Activated CD4-positive, CD25-positive, alpha-beta regulatory T cell treated with anti-CD3 and anti-CD28 coated beads, Interleukin-2, amount 50 U/mL, for 72 hours (primary cell): Measurements from ENCODE around the gene NALCN.

Experiments used
- DNase-seq: peaks from one replicate; pipeline ENCODE4 v3.0.0; 2021

Gene NALCN

GRCh38 chr13:101111894-101112293 is 304.4 kb downstream of the NALCN start:
- DNase-seq, result no peak

DNA sequence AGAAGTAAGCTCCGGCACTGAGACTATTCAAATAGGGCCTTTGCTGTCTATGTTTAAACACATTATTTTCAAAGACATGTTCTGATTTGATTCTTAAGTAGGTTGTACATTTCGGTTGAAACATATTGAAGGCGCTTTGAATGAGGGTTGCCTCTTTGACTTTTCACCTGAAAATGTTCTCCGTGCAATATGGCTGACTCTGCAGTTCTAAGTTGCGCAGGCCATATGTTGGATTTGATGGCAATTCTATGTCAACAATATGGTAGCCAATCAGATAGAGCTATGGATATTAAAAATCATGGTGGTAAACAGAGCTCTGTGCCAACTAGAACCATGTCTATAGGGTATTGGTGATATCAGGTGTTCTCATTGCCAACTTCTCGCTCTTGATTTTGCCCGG is 307.3 kb downstream of the NALCN start:
- no peak for DNase-seq

- DNase-seq, result no peak
Observed at GRCh38 chr13:101098873-101099272, 317.4 kb downstream of the NALCN start.

- DNase-seq, result no peak
Observed at GRCh38 chr13:101092985-101093384, 323.3 kb downstream of the NALCN start.

DNA sequence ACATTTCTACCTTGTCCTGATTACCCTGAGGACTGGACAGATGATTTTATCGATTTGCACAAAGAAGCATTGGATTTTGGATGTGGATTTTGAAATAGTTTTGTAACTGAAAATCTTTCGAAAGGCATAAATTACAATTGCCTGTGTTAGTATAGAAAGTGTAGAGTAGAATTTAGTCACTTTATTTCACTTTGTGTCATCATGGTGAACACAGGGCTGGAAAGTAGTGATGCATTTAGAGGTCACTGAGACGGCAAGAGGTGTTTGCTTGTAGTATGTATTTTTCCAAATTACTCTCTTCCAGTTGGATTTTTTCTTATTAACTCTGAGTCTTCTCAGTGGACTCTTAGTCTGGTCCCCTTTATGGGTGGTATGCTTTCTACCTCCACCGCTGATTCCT is 326.0 kb downstream of the NALCN start:
- no peak for DNase-seq

DNA sequence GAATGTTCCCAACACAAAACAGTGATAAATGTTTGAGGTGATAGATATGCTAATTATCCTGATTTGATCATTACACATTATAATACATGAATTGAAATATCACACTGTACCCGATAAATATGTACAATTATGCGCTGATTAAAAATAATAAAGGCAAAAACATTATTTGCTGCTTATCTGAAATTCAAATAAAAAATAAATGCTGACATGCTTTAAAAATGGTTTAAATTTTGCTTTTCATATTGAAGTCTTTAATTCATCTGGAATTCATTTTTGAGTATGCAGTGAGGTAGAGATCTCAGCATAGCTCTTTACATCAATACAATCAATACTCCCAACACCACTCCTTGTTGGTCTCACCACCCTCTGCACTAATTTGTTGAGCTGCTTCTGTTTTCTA is 330.8 kb downstream of the NALCN start:
- no peak for DNase-seq

GRCh38 chr13:101082441-101082840 is 333.9 kb downstream of the NALCN start:
- DNase-seq, result no peak

- no peak for DNase-seq
Observed at GRCh38 chr13:101080616-101081015, 335.7 kb downstream of the NALCN start.

DNA sequence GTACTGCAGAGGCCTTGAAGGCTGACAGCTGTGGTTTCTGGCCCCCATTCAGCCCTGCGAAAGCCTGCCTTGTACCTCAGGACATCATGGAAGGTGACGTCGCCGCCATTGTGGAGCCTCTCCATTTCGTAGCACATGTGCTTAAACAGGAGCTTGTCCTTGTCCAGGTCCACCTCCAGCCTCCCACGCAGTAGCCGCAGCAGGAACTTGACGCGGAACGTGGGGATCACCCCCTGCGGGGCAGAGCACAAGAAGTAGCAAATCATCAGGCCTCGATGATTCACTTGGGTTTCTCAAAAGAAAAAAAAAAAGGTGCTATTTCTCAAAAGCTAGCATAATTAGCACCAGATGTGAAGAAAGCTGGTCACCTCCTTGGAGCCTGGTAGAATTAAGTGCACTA is 351.0 kb downstream of the NALCN start:
- no peak for DNase-seq

GRCh38 chr13:101059793-101060192 is 356.5 kb downstream of the NALCN start:
- no peak for DNase-seq

- no peak for DNase-seq
Observed at GRCh38 chr13:101058841-101059240, 357.5 kb downstream of the NALCN start.

DNA sequence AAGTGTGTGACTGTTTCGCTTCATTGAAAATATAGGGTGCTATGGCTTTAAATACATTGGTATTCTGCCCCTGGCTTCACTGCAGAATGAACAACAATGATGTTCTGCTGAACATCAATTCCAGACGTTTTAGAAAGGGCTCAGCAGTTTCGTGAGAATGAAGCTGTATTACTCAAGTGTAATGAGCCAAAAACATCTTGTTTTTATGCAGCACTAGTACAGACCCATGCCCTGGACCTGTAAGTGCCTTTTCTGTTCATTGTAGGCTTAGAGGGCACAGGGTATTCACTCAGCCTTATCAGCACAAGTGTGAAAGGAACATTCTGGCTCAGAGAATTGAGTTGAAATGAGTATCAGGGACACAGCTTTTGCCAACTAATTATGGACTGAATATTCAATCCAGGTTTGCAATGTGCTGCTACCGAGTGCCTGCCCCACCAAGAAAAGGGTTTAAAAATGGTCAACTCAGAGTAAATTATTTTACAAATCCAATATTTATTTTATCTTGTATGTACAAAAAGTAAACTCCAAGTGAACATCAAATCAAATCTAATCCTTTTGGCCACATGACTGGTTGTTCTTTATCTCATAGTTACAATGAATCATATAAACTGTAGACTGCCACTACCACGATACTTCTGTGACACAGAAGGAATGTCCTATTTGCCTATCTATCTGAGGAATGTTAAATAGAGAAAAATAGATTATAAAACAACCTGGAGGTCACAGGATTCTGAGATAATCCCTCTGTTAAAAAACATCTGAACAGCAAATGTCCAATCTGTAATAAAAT is 362.8 kb downstream of the NALCN start:
- DNase-seq, result no peak

DNA sequence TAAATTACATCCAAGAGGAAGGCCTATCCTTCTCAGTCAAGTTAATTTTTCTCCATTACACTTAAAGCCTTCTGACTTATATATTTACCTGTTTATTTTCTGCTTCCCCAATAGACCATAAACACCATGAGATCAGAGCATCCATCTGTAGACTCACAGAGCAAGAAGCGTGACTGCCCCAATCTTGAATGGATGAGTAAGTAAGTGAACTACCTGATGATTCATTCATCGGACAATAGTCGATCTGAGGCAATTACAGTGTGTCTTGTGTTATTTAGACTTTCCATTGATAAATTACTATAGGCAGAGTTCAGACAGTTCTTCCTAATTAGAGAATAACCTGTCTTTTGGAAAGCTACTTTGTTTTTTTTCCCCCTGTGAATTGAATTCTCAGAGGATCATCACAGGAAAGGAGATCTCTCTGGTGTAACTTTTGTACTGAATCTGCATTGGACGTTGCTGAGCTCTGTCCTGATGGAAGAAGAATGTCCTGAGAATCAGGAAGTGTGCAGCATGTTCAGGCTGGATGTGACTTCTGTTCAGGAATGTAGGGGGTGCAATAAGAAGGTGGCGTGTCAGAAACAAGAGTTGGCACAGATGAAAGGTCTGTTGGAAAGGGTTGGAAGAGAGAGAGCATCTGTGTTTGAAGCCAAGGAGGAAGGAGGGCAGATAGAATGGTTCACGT is 367.0 kb downstream of the NALCN start:
- no peak for DNase-seq

GRCh38 chr13:101036546-101036945 is 379.8 kb downstream of the NALCN start:
- DNase-seq, result no peak

GRCh38 chr13:101035119-101035620 is 381.1 kb downstream of the NALCN start:
- no peak for DNase-seq

DNA sequence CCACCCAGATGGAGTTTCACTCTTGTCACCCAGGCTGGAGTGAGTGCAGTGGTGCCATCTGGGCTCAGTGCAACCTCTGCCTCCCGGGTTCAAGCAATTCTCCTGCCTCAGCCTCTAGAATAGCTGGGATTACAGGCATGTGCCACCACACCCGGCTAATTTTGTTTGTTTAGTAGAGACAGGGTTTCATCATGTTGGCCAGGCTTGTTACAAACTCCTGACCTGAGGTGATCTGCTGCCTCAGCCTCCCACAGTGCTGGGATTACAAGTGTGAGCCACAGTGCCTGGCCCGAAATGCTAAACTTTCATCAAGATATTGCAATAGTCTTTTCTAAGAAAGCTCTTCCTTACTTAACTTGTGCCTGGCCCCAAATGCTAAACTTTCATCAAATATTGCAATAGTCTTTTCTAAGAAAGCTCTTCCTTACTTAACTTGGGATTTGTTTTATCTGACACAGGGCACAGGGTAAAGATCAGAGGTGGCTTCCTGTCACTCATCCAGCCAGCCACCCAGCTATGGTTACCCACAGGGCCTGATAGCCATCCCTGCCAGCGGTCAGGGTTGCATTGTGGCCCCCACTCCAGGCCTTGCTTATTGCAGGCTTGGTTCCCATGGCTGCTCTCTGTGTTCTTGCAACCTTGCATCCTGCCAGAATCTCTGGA is 389.4 kb downstream of the NALCN start:
- no peak for DNase-seq

DNA sequence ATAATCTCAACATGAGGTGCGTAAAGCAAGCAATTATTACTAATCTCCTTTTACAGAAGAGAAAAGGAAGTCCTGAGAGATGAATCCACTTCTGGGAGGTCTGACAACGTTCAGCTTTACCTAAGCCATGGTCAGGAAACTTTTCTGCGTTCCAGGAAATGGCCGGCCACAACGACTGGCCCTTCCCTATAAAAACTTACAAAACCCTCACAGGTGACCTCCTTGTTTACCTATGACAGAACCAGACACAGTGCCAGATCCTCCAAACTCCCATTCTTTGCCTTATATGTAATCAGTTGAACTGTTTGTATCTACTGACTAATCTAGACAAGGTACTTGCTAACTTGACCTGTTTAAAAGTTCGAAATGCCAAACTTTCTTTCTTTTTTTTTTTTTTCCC is 390.0 kb downstream of the NALCN start:
- no peak for DNase-seq

DNA sequence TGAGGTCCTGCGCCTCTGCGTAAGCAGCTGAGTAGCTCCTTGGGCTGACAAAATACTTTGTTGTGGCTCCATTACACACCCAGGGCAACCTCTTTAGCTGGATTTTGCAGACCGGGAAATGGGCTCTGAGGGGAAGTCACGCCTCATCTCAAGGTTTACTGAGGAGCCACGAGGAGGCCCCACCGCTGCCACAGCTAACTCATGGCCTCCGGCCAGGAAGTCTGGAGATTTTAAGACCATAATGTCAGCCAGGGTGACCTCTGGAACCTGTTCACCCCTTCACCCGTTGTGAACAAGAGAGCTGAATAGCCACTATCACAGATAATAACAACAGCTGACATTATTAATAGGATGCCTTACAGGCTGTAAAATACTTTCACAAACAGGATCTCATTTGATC is 390.4 kb downstream of the NALCN start:
- no peak for DNase-seq

DNA sequence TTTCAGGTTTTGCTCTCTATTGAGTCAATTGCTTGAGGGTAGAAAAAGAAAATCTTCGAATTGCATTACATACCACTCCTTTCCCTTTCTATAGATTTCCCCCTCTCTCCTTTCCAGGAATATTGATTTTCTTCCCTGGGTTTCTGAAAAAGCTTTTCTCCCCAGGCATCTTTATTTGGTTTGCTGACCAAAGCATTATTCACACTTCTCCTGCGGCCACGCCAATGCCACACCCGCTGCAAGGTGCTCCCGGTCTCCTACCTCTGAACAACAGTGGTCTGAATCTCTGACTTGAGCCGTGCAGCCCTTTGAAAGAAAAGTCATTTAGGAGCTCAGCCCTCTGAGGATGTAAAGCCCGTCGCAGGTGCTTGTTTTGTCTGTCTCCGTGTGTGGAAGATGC is 390.8 kb downstream of the NALCN start:
- DNase-seq, result no peak

- DNase-seq, result no peak
Observed at GRCh38 chr13:101019126-101019525, 397.2 kb downstream of the NALCN start.

DNA sequence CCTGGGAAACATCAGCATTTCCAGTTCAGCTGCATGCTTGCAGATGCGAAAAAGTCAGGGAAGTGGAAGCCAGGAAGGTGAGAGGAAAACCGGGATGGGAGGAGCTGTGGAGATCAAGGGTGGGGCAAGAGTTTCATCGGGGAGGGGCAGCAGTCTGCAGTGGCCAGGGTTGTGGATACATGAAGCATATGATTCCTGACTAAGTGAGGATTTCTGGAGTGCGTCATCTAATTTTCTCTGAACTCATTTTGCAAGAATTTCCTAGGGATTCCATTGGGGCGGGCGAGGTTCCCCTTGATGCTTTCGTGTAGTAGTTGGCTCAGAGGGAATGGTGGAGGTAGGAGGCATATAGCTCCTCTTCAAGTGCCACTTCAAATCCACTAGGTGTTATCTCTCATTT is 397.6 kb downstream of the NALCN start:
- no peak for DNase-seq

- DNase-seq, result no peak
Observed at GRCh38 chr13:101017123-101017872, 399.0 kb downstream of the NALCN start.

GRCh38 chr13:101016475-101016874 is 399.8 kb downstream of the NALCN start:
- DNase-seq, result no peak
